Stimulated activated CD4-positive, alpha-beta T cell treated with anti-CD3 and anti-CD28 coated beads, Interleukin-2, amount 100 ng/mL, for 24 hours (primary cell): ENCODE results near the gene CISD2.
"Not testable (repeated sequence)": the region's sequence is repeated elsewhere in the genome, so short reads cannot be mapped to it uniquely, and the experiment has no call there.

Experiments used
- DNase-seq, 2 donors: peaks; one replicate each; pipeline ENCODE4 v3.0.0-alpha.2; 2020

CISD2 gene, protein sequence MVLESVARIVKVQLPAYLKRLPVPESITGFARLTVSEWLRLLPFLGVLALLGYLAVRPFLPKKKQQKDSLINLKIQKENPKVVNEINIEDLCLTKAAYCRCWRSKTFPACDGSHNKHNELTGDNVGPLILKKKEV

DNA sequence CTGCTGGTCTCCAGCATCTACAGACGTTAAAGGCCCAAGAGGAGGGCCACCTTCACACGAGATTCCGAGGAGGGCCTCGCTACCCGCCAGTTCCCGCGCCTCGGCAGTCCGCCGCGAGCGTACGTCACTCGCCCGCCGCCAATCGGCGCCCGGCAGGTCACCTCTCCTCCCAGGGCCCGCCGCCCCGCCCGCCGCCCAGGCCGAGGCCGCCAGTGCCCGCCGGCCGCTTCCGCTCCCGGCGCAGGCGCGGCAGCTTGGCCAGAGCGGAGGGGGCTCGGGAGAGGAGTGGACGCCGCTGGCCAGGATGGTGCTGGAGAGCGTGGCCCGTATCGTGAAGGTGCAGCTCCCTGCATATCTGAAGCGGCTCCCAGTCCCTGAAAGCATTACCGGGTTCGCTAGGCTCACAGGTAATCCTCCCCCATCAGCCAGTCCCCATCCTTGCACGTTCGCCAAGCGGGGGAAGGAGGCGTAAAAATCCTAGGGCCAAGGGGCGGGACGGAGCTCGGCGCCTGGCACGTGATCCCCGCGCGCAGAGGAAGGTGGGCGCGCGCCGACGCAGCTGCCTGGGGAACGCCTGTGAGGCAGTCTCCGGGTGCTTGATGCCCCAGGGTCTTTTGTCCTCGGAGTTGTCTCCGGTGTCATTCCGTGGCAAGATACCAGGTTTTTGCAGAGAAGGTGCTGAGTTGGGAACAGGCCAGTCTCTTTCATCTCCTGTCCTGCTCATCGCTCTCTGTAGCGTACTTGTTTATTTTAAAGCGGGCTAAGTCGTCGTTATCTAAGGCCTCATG is at the start of gene CISD2:
Gene CISD2 (plus strand): TSS at position 212 of the 788 bp plus-strand sequence. CDS start 93 bp downstream, at position 305.
- DNase-seq = peak; percentile 89 to 91

DNA sequence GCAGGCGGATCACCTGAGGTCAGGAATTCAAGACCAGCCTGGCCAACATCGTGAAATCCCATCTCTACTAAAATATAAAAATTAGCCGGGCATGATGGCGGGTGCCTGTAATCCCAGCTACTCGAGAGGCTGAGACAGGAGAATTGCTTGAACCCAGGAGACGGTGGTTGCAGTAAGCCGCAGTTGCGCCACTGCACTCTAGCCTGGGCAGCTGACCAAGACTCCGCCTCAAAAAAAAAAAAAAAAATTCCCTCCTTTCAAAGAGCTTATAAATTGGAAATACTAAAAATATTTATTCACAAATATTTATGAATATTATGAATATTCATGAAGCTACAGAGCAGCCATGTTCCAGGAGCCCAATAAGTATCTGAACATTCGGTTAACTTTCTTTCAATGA is 49.7 kb upstream of the CISD2 start:
- DNase-seq = not testable (repeated sequence)

DNA sequence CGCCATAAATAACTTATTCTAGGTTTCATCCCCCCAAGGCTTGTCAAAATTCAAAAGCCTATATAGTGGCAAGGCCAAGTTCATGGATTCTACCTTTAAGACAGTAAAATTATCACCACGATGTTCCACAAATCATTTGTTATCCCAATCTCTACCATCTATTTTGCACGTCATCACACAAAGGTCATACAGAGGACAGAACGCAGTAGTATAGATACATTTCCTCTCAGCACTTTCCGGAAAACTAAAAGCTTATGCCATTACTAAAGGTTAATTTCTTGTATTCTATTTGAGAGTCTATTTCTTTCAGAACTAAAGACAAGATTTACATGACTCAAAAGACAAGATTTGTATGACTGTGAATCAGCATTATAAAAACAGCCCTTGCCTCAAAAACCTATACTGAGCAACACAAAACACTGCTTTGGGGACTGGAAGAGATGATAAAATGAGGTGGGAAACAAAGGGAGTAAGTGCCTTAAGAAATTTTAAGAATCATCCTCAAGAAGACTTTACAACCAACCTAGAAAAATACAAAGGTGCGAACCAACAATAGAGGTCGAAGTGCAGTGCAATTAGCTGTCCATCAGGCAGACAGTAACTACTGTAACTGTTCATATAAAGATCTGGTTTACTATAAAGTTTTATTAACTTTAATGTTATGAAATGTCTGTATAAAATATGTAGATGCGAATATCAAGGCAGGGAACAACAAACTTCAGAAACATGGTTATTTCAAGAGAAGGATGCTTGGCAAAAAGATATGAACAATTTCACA is 49.0 kb upstream of the CISD2 start:
- DNase-seq = no peak

DNA sequence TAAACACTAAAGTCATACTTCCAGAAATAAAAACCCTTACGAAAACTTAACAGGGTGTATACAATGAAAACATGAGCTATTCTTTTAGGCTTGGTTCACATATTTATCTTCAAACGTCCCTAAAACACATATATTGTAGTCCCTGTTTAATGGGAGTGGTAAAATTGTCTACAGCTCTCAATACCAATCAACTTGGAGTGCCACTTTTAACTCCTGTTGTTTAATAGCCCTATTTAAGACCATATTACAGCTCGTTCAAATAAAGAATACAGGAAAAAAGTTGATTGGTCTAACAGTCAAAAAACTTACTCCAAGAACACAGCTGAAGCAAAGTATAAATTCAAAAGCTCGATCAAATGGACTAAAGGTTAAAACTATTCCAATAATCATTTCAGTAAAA is 45.3 kb upstream of the CISD2 start:
- DNase-seq = no peak

DNA sequence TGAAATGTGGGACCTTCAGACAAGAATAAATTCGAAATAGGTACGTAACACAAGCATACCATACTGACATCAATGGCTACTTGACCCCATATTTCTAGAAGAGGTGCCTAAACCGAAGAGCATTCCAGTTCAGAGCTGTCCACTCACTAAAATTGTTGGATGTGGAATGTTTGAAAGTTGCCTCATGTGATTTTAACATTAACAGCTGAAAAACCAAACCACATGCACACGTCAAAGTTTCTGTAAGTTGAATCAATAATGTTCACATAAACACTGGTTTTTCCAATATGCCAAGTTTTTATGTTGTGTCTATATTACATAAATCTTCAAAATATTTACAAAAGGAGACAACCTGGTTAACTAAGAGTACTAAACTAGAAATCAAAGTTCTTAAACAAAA is 44.9 kb upstream of the CISD2 start:
- no peak for DNase-seq

DNA sequence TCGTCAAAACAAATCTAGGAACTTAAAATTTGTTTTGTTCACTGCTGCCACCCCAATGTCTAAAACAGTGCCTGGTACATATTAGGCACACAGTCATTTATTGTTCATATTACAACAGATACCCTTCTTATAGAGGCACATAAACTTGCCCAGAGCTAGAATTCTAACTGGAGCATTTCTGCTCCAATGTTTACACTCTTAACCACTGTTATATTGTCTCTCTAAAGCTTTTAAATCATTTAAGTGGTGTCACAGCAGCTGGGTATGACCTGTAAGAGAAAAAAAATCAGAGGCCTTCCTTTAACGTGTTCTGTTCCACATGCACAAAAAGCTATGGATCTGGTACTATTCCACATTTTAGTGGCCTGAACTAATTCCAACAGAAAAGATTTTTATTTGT is 44.4 kb upstream of the CISD2 start:
- no peak for DNase-seq

DNA sequence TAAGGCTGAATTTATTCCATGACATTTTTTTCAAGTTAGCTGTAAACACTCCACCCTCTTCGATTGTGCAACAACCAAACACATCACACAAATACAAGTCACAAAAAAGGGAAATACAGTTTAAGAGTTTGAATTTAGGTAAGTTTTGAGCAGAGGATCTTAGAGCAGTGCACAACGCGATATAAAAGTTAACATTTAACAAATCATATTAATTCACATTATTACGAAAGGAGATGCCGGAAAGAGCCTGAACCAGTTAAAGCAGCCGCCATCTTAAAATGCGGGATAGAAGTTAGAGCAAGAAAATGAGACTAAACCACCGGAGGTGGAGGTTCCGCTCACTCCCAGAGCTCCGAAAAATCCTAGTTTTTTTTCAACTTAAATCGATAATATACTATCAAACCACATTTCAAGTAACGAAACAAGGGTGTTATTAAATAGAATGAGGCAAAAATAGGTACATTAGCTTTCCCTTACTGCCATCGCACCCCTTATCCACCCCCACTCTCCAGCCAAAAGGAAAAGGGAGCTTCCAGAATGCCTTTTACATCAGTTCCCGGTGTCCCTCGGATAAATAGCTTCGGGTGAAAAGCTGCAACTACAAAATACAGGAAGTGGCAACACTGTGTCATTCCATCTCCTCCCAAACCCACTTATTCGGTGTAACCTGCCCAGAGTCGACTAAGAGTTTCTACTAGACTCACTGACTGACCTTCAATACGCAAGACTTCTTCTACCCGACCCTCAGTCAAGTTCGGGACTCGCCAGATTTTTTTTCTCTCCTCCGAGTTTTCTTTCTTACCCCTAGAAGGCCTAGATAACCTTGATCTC is 43.3 kb upstream of the CISD2 start:
- DNase-seq = peak in 1 of 2 donors; percentile 34

DNA sequence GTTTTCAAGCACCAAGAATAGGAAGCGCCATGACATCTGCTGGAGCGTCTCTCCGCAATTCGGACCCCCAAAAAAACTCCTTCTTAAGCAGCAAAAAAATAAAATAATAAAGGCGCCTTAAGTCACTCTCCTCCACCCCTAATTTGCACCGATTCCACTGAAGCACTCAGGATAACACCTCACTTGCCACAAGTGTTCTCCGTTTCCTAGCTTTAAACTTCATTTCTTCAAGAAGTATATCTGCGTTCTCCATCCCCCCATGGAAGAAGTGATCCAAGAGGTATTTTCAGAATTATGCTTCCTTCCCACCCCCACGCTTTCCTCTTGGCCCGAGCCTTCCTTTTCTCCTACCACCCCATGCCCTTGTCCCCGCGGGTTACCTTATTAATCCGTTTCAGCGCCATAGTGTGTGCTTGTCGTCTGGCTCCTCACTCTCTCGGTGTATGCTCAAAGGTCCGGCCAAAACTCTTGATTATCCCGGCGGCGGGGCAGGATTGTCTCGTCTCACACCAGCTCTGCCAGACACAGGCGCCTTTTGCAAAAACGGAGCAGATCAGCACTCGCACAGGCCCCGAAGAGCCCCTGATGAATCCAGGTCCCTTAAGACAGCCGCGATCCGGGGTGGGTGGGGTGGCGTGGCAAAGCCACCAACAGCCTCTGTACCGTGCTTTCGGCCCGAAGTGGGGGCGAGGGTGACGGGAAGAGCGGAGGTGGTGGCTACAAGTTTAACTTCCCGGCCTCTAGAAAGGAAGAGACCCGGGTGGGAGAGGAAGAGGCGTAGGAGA is 42.5 kb upstream of the CISD2 start:
- peak in 1 of 2 donors; percentile 77 for DNase-seq

DNA sequence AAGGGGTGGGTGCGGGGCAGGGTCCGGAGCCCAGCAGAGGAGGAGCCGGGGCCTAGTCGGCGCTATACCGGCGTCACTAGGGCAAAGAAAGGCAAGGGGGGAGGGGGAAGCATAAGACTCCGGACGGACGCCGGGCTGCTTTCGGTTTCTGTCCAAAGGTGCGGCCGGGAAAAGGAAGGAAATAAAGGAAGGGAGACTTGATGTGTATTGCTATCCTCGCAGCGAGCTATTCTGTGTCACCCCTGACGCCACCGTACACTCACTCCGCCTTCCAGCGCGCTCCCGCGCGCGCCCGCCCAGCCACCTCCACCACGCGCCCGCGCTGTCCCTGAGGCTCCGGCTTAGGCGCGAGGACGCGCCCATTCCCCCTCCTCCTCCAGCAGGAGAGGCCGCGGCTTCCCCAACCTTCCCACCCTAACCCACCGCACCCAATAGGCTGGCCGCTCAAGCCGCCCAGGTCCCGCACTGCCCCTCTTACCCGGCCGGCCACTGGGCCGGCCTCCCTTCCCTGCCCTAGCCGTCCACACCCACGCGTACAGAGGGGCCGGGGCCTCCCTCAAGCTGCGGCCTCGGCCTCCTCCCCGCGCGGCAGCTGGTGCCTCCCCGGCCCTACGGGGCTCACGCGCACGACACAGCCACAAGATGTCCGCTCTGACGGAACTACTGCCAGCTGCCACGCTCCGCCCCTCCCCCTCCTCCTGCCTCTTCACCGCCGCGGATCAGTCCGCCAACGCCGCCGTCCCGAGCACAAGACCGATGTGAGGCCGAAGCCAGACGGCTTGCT is 41.7 kb upstream of the CISD2 start, which contains the start of gene UBE2D3:
Gene UBE2D3 (minus strand): TSS at position 662 of the 784 bp plus-strand sequence. CDS start 1,043 bp downstream, outside the sequence.
- peak; percentile 94 to 97 for DNase-seq

DNA sequence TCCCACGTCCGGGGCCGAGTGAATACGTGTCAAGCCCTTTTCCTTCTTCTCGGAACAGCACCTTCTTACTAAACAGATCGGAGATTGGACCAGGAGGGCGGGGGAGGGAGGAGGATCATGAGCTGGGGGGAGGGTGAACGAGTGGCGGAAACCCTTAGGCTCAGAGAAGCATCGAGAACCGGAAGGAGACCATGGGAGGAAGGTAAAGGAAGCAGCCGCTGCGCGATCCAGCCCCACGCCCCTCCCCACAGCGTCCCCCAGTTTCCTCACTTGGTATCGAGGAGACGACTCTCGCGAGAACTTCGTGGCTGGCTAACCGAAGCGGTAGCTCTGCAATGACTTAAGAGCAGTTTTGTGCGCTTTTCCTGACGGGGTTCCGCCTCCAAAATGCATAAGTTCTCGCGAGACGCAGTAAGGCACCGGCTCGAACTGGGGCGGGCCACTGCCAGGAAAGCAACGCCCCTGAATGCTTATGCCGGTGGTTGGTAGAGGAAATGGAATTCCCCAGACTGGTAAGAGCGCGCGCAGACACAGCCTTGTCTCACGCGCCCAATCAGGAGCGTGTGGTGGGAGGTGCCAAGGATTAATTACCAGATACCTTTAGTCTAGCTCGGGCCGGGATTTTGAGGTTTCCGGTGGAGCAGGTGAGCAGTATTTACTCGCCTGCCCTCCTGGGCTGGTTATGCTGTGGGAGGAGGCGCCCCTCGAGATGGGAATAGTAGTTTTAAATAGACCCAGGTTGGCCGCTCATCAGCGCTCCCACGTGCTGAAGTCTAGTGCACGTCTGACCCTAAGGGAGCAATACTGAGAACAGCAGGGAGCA is 40.9 kb upstream of the CISD2 start:
- peak; percentile 97 to 99 for DNase-seq

DNA sequence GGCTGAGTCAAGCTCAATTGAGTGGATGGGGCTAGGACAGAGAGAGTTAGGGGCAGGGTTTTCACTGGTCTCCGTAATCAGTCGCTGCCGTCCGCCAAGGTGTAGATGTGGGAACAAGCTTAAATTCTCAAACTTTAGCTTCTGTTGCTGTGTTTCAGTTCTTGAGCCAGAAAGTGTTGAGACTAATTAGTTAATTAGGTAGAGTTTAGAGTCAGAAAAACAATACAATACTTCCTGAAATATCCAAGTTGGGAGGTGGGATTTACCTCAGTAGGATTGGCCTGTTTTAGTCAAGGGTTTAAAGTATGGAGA is 40.3 kb upstream of the CISD2 start:
- no peak for DNase-seq

DNA sequence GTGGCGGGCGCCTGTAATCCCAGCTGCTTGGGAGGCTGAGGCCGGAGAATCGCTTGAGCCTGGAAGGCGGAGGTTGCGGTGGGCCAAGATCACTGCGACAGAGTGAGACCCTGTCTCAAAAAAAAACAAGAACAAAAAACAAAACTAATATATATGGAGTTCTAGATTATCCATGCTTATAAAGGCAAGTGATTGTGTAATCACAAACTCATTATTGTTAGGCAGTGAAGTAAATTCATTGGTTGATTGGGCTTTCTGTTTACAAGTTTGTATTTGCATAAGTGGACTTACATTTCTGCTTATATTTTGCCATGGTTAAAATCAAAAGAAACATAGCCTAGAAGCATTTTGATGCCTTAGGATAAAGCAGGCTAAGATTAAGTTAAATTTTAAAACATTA is 39.0 kb upstream of the CISD2 start:
- no peak for DNase-seq

DNA sequence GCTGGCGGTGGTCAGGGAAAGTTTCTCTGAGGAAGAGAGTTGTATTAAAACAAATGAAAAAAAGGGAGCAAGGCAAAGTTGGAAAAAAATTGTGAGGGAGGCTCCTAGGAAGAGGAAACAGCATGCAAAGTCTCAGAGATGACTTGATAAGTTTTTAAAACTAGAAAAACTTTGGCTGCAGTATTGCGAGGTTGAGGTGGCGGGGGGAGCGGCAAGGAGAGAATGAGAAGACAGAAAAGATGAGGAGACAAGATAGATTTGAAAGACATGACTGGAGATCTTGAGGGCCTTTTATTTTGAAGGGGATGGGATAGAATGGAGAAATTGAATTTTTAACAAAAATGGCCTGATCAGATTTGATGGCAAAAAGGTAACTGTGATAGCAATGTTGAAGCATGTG is 36.7 kb upstream of the CISD2 start:
- DNase-seq = no peak

DNA sequence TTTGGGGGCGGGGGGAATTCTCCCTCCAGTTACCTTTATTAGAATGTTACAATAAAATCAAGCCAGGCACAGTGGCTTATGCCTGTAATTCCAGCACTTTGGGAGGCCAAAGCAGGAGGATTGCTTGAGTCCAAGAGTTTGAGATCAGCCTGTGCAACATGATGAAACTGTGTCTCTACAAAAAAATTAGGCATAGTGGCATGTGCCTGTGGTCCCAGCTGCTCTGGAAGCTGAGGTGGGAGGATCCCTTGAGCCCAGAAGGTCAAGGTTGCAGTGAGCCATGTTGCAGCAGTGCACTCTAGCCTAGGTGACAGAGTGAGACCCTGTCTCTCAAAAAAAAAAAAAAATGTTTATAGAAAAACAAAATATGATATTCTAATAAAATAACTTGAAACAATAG is 36.1 kb upstream of the CISD2 start:
- no peak for DNase-seq

DNA sequence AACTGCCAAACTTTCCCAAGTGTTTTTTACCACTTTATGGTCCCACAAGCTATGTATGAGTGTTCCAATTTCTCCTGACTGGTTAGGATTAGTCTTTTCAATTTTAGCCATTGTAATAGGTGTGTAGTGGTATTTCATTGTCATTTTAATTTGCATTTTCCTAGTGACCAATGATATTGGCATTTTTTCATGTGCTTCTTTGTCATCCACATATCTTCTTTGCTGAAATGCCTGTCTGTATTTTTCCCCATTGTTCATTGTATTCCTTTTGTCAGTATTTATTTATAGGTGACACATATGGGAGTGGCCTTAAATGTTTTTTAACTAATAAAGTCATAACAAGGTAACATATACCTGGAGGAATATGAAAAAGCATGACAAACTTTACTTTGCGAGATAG is 32.2 kb upstream of the CISD2 start:
- DNase-seq = no peak

DNA sequence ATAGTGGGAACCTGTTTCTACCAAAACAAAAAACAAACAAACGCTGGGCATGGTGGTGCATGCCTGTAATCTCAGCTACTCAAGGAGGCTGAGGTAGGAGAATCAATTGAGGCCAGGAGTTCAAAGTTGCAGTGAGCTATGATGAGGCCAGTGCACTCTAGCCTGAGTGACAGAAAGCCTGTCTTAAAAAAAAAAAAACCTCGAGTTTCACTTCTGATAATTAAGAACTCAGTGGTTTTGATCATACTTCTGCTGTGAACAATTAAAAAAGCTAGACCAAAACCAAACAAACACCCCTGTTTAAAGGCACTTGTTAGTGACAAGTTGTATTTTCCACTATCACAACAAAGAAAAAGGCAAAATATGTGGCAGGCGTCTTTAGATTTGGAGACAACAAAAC is 26.4 kb upstream of the CISD2 start:
- DNase-seq = no peak

DNA sequence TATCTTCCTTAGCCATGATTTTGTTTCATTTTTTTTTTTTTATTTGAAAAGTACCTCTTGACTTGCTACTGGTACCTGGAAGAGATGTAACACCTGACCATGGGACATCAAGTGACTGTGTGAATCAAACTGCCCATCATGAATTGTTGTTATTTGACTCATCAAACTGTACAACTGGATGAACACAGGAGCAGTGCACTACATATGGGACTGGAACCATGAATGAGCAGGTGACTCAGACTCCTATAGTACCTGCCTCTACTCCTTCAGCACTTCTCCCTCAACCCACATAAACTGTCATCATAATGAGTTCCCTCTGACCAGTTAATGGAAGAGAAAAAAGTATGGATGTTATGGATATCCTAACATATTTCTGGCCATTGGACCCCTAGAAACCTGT is 25.5 kb upstream of the CISD2 start:
- DNase-seq = no peak

DNA sequence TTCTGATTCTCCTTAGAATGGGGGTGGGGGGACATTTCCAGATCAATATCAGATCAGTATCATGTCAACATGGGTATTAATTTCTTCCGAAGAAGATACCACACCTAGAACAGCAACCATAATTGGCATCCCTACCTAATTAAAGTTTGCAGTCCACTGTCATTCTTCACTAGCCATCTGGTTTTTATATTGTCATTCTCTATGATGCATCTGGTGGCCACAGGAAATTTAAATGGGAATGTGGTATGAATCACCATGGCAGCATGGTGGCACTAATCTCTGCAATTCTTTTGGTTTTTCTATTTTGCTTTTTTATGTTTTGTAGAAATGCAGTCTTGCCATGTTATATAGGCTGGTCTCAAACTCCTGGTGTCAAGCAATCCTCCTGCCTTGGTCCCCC is 24.9 kb upstream of the CISD2 start:
- no peak for DNase-seq

DNA sequence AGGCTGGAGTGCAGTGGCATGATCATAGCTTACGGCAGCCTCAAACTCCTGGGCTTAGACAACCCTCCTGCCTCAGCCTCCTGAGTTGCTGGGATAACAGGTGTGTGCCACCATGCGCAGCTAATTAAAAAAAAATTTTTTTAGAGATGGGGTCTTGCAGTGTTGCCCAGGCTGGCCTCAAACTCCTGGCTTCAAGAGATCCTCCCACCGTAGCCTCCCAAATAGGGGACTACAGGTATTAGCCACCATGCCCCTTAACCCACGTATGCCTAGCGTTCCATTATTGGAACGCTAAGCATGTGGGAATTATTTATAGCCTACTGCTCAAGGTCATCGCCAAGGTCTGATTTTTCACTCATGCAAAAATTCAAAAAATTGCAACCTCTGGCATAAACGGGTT is 21.1 kb upstream of the CISD2 start:
- DNase-seq = no peak

DNA sequence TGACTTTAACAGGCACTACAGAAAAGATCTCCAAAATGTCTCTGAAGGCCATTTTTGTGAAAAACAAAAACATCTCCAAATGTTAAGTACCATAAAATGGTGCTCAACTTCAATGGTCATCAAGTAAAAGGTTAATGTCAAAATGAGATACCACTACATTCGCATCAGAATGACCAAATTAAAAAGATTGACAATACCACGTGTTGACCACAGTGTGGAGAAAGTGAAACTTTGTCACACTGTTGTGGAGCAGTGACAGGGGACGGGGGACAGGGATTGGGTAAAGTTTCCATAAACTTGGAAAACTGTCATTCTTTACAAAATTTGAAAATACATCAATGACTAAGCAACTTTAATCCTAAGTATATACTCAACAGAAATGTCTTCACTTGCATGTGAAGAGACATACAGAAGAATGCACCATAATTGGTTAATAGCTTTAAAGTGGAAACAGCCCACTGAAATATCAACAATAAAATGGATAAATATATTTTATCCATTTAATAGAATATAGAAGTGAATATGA is 19.1 kb upstream of the CISD2 start:
- no peak for DNase-seq
